Astrocyte (in vitro differentiated cells and primary cell): ENCODE results near the gene KNDC1.

Experiments
- CTCF ChIP-seq: IDR thresholded peaks from 2 replicates; pipeline ENCODE4 v1.5.1; 2011; ENCODE audit warnings: low read depth, mild to moderate bottlenecking, inconsistent platforms, low read length, moderate library complexity; ENCODE audit not compliant: insufficient read depth
- EZH2 ChIP-seq: IDR thresholded peaks from 2 replicates; pipeline ENCODE4 v1.6.1; 2012; ENCODE audit warnings: mild to moderate bottlenecking, low read length, inconsistent platforms; ENCODE audit not compliant: insufficient read depth

- no peak for TF ChIP-seq CTCF
- TF ChIP-seq EZH2: no peak
Observed at GRCh38 chr10:133272301-133272963, 112.4 kb downstream of the KNDC1 start.
